Adrenal gland (tissue), 5 donors: Measurements from ENCODE around the gene NCOA4.
"Not testable (repeated sequence)": the region's sequence is repeated elsewhere in the genome, so short reads cannot be mapped to it uniquely, and the experiment has no call there.

Experiments
- POLR2A ChIP-seq, 2 donors: fragments of 450-650 bp; IDR thresholded peaks; one replicate each; pipeline ENCODE4 v1.6.1; 2017; ENCODE audit warnings: antibody characterized with exemption in 2 of 2, mild to moderate bottlenecking in 2 of 2, moderate library complexity in 1 of 2
- TF ChIP-seq, protein P1 (sequence below), 6 experiments: fragments of 450-650 bp in 4 of 6; fragments of 200-600 bp in 2 of 6; sonication (generic) in 1 of 6; IDR thresholded peaks; 1 replicate in 5 of 6; 2 replicates in 1 of 6; pipeline versions ENCODE4 v1.5.1 to v1.8.0; 2016 to 2021; ENCODE audit warnings: antibody characterized with exemption in 6 of 6, mild to moderate bottlenecking in 2 of 6, moderate library complexity in 1 of 6
- donor health status: DM: no; HTN: no; CAD: no.

DNA sequence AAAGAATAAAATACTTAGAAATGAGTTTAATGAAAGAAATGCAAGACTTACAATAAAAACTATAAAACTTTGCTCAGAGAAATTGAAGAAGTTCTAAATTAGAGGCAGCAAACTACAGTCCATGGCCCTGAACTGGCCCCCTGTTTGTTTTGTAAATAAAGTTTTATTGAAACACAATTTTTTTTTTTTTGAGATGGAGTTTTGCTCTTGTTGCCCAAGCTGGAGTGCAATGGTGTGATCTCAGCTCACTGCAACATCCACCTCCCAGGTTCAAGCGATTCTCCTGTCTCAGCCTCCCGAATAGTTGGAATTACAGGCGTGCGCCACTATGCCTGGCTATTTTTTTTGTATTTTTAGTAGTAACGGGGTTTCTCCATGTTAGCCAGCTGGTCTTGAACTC is 27.5 kb upstream of the NCOA4 start:
- TF ChIP-seq POLR2A (IDR thresholded peaks at IDR 0.05), result not testable (repeated sequence)
- TF ChIP-seq, protein P1, sequence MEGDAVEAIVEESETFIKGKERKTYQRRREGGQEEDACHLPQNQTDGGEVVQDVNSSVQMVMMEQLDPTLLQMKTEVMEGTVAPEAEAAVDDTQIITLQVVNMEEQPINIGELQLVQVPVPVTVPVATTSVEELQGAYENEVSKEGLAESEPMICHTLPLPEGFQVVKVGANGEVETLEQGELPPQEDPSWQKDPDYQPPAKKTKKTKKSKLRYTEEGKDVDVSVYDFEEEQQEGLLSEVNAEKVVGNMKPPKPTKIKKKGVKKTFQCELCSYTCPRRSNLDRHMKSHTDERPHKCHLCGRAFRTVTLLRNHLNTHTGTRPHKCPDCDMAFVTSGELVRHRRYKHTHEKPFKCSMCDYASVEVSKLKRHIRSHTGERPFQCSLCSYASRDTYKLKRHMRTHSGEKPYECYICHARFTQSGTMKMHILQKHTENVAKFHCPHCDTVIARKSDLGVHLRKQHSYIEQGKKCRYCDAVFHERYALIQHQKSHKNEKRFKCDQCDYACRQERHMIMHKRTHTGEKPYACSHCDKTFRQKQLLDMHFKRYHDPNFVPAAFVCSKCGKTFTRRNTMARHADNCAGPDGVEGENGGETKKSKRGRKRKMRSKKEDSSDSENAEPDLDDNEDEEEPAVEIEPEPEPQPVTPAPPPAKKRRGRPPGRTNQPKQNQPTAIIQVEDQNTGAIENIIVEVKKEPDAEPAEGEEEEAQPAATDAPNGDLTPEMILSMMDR (IDR thresholded peaks at IDR 0.05), result not testable (repeated sequence)
